Measurements from ENCODE around the gene STXBP1.

STXBP1 gene

GRCh38 chr9:127716412-127716811 lies 104.3 kb downstream of the STXBP1 start:
- DNase-seq, result no peak

- no peak for DNase-seq
These were observed 105.7 kb downstream of the STXBP1 start for GRCh38 chr9:127717766-127718165.

- DNase-seq, result peak; percentile 31 to 37
These were observed 108.2 kb downstream of the STXBP1 start for GRCh38 chr9:127720031-127720864.

- no peak for DNase-seq
These were observed 108.8 kb downstream of the STXBP1 start for GRCh38 chr9:127720865-127721227.

- DNase-seq, result no peak
These were observed 109.3 kb downstream of the STXBP1 start for GRCh38 chr9:127721391-127721821.

GRCh38 chr9:127722055-127722745 lies 110.1 kb downstream of the STXBP1 start:
- DNase-seq, result no peak

GRCh38 chr9:127723013-127723412 lies 110.9 kb downstream of the STXBP1 start:
- no peak for DNase-seq

- no peak for DNase-seq
These were observed 111.4 kb downstream of the STXBP1 start for GRCh38 chr9:127723444-127723843.

- DNase-seq, result no peak
These were observed 111.9 kb downstream of the STXBP1 start for GRCh38 chr9:127724012-127724411.

GRCh38 chr9:127726871-127727270 lies 114.8 kb downstream of the STXBP1 start:
- DNase-seq, result no peak

GRCh38 chr9:127728808-127729207 lies 116.7 kb downstream of the STXBP1 start:
- DNase-seq, result no peak

GRCh38 chr9:127729522-127730256 lies 117.6 kb downstream of the STXBP1 start:
- no peak for DNase-seq

GRCh38 chr9:127730262-127730661 lies 118.2 kb downstream of the STXBP1 start:
- no peak for DNase-seq

- DNase-seq, result no peak
These were observed 118.8 kb downstream of the STXBP1 start for GRCh38 chr9:127730799-127731410.

GRCh38 chr9:127731938-127732337 lies 119.9 kb downstream of the STXBP1 start:
- no peak for DNase-seq

GRCh38 chr9:127732444-127732843 lies 120.4 kb downstream of the STXBP1 start:
- no peak for DNase-seq

GRCh38 chr9:127733614-127734013 lies 121.5 kb downstream of the STXBP1 start:
- DNase-seq, result no peak

- no peak for DNase-seq
These were observed 122.2 kb downstream of the STXBP1 start for GRCh38 chr9:127734247-127734746.

GRCh38 chr9:127734747-127735529 lies 122.9 kb downstream of the STXBP1 start, which contains the start of gene TOR2A:
TOR2A (minus strand) TSS chr9:127735294; CDS start chr9:127735270, 24 bp downstream.
- peak; percentile 99 for DNase-seq

GRCh38 chr9:127735530-127736185 lies 123.6 kb downstream of the STXBP1 start:
- DNase-seq, result no peak

GRCh38 chr9:127738666-127739065 lies 126.6 kb downstream of the STXBP1 start:
- no peak for DNase-seq

All from activated T-cell treated with anti-CD3 and anti-CD28 coated beads, Interleukin-2, amount 50 U/mL, for 48 hours (primary cell).